Midbrain (tissue), 1 donor: ENCODE measurements around the gene PPP1R18.
A peak's percentile ranks its signal among the peaks of the same experiment; 100 is the strongest.
"Not testable (repeated sequence)": the region's sequence is repeated elsewhere in the genome, so short reads cannot be mapped to it uniquely, and the experiment has no call there.

Experiments used
- DNase-seq: peaks from one replicate; lab custom pipeline; 2025; lab: John Stamatoyannopoulos, UW

The PPP1R18 gene

DNA sequence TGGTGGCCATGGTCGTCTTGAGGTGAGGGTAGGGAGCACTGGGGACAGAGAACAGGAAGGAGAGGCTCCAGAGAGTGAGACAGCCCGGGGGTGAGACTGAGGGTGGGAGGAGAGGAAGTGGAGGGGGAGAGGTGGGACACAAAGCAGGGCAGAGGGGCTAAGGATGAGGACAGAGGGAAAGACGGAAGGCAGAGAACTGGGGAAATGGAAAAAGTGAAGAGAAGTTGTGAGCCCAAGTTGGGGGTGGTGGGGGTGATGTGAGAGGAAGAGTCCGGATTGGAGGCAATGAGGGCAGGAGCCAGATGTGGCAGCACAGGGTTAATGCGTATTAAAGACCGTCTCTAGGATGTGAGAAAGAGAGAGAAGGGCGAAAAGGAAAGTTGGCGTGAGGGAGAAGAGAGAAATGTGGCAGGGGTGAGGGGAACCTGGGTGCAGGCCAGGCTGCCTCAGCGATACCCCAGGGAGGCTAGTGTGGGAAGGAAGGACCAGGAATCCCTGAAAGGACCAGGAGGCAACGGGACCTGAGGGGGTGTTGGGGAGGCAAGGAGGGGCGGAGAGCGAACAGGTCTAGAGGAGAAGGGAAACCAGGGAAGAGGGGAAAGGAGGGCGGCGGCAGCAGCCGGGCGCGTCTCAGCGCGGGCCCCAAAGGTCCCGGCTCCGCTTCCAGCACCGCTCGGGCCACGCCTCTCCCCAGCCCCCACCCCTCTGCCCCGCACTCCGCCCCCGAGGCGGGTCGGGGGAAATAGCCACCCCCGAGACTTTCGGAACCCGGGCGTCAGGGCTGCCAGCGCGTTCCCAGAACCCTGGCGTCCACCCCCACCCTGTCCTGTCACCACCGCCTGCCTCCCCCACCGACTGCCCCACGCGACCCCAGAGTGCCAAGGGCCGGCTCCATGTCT is at the start of gene PPP1R18:
Gene PPP1R18, minus strand, starts transcription at position 637 of the 899 bp plus-strand sequence. Its CDS starts 627 bp downstream, at position 10.
- DNase-seq, result peak; percentile 32

- DNase-seq, result no peak
Measured at GRCh38 chr6:30735668-30736314, 49.3 kb upstream of the PPP1R18 start.

DNA sequence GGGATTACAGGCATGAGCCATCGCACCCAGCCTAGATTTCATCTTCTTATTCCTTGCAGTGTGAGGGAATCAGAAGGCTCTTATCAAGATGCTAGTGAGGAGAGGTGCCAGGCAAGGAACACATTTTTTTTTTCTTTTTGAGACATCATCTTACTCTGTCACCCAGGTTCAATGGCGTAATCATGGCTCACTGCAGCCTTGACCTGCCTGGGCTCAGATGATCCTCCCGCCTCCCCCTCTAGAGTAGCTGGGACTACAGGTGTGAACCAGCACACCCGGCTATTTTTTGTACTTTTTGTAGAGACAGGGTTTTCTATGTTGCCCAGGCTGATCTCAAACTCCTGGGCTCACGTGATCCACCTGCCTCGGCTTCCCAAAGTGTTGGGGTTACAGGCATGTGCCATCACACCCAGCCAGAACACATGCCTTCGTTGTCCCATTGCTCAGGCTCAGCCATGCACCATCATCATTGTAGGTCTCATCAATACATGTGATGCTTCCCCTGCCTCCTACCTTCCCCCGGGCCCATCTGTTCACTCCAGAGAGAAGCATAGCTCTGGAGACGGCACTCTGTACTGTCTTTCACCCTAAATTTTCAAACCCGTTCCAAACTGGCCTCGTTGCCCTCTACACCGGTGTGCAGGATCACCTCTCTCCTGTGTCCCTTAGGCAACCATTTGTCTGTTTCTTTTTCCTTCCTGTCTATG is 45.9 kb upstream of the PPP1R18 start:
- no peak for DNase-seq

- no peak for DNase-seq
Measured at GRCh38 chr6:30730601-30731435, 44.4 kb upstream of the PPP1R18 start.

DNA sequence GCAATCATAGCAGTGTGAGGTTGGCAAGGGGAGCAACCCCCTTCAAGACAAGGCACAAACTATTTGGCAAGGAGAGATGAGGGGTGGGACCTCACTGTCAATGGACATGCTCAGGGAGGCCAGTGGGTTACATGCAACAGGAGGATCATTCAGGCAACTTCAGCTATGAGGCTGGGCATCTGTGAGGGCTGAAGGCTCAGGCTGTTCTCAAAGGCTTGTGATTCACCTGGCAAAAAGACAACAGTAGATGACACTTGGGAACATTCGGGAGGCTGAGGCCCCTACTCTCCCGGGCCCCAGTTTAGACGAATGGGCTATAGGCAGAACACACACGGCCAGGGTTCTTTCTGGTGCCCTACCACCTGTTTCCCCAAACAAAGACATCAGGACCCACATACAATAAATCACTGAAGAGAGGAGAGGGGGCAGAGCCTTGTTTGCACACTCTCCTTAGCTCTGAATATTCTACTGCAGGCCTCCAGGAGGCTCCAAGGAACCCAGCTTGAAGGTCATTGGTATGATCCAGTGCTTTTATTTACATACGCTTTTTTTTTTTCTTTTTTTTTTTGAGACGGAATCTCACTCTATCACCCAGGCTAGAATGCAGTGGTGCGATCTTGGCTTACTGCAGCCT is 41.6 kb upstream of the PPP1R18 start:
- no peak for DNase-seq

DNA sequence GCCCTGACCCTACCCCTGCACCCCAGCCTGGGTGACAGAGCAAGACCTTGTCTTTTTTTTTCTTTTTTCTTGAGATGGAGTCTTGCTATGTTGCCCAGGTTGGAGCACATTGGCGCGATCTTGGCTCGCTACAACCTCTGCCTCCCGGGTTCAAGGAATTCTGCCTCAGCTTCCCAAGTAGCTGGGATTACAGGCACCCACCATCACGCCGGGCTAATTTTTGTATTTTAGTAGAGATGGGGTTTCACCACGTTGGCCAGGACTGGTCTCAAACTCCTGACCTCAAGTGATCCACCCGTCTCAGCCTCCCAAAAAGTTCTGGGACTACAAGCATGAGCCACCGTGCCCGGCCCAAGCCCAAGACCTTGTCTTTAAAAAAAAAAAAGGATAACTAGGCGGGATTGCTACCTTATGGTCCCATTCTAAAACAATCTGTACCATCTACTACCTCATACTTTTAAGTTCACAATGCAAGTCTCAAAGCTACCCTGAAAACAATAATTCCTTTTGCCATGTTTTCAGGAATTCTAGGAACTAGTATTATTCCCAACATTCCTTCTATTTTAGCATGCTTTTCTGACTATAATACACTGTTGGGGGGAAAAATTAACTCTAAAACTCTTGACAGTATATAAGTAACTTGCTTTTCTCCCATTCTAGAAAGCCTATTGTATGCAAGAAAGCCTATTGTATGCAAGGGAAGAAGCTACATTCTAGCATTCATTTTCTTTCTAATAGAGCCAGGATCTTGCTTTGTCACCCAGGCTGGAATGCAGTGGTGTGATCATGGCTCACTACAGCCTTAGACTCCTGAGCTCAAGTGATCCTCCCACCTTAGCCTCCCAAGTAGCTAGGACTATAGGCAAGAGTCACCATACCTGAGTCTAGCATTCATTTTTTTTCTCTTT is 40.3 kb upstream of the PPP1R18 start:
- no peak for DNase-seq

- no peak for DNase-seq
Measured at GRCh38 chr6:30725713-30726505, 39.5 kb upstream of the PPP1R18 start.

- DNase-seq, result no peak
Measured at GRCh38 chr6:30724906-30725667, 38.6 kb upstream of the PPP1R18 start.

DNA sequence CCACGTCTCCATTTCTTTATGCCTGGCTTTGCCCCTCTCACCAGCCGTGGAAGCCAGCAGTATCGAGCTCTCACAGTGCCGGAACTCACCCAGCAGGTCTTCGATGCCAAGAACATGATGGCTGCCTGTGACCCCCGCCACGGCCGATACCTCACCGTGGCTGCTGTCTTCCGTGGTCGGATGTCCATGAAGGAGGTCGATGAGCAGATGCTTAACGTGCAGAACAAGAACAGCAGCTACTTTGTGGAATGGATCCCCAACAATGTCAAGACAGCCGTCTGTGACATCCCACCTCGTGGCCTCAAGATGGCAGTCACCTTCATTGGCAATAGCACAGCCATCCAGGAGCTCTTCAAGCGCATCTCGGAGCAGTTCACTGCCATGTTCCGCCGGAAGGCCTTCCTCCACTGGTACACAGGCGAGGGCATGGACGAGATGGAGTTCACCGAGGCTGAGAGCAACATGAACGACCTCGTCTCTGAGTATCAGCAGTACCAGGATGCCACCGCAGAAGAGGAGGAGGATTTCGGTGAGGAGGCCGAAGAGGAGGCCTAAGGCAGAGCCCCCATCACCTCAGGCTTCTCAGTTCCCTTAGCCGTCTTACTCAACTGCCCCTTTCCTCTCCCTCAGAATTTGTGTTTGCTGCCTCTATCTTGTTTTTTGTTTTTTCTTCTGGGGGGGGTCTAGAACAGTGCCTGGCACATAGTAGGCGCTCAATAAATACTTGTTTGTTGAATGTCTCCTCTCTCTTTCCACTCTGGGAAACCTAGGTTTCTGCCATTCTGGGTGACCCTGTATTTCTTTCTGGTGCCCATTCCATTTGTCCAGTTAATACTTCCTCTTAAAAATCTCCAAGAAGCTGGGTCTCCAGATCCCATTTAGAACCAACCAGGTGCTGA is 37.6 kb upstream of the PPP1R18 start:
- DNase-seq, result not testable (repeated sequence)

GRCh38 chr6:30723159-30723842 is 36.9 kb upstream of the PPP1R18 start:
- not testable (repeated sequence) for DNase-seq

- DNase-seq, result peak; percentile 83
Measured at GRCh38 chr6:30722280-30723112, 36.1 kb upstream of the PPP1R18 start.

DNA sequence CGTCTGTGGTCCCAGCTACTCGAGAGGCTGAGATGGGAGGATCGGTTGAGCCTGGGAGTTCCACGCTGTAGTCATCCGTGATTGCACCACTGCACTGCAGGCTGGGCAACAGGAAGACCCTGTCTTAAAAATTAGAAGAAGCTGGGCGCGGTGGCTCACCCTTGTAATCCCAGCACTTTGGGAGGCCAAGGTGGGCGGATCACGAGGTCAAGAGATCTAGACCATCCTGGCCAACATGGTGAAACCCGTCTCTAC is 35.5 kb upstream of the PPP1R18 start:
- not testable (repeated sequence) for DNase-seq

DNA sequence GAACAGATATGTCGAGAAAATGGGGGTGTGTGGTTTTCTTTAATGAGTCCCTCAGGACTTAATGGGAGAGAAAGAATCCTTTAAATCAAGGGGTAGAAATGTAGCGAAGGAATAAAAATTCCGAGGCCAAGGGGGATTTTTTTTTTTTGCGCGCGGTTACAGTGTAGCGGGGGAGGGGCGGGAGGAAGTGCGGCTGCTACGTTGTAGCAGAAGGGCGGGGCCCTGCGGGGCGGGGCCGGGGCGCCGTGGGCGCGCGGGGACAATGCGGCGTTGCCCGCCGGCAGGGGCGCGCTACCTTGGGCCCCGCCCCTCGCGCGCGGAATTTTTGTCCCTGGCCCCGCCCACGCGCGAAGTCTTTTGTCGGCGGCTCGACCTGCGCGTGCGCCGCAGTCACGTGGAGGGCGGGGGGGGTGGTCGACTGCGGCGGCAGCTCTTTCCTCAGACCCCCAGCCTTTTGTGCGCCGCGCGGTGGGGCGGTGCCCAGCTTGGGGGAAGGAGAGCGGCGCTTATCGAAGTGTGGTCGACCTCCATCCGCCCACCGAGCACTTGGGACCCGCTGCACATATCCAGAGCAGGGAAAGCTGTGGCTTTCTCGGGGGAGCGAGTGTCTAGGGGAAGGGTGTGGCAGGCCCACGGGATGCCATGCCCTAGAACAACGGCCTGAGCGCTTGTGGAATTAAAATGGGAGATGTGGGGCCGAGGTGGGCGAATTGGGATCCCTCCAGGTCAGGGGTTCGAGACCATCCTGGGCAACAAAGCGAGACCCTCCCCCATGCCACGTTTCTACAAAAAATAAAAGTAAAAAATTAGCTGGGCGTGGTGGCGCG is 35.0 kb upstream of the PPP1R18 start:
- peak; percentile 89 for DNase-seq

- DNase-seq, result peak; percentile 56
Measured at GRCh38 chr6:30720738-30721197, 34.3 kb upstream of the PPP1R18 start.
